ENCODE measurements around the gene SPIN4.
"Not testable (repeated sequence)": the region's sequence is repeated elsewhere in the genome, so short reads cannot be mapped to it uniquely, and the experiment has no call there.

The SPIN4 gene

GRCh38 chrX:63350941-63351616, at the start of gene SPIN4:
SPIN4 (minus strand) TSS chrX:63351332; CDS start chrX:63350819, 513 bp downstream.
- DNase-seq (ENCODE audit: low read depth in 2 of 2) = peak; percentile 51 to 60

- DNase-seq (ENCODE audit: low read depth in 2 of 2) = no peak
Observed at GRCh38 chrX:63400340-63400739, 49.2 kb upstream of the SPIN4 start.

- DNase-seq (ENCODE audit: low read depth in 2 of 2) = no peak
Observed at GRCh38 chrX:63394872-63395271, 43.7 kb upstream of the SPIN4 start.

DNA sequence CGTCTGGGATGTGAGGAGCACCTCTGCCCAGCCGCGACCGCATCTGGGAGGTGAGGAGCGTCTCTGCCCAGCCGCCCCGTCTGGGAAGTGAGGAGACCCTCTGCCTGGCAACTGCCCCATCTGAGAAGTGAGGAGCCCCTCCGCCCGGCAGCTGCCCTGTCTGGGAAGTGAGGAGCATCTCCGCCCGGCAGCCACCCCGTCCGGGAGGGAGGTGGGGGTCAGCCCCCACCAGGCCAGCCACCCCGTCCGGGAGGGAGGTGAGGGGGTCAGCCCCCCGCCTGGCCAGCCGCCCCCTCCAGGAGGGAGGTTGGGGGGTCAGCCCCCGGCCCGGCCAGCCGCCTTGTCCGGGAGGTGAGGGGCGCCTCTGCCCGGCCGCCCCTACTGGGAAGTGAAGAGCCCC, 42.0 kb upstream of the SPIN4 start:
- not testable (repeated sequence) for DNase-seq (ENCODE audit: low read depth in 2 of 2)

DNA sequence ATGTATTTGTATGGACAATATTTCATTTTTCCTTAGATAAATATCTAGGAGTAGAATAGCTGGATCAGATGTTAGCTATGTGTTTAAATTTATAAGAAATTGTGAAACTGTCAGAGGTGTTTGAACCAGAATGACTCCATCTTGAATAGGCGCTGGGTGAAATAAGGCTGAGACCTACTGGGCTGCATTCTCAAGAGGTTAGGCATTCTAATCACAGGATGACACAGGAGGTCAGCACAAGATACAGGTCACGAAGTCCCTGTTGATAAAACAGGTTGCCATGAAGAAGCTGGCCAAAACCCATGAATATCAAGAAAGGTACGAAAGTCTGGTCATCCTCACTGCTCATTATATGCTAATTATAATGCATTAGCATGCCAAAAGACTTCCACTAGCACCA, 36.3 kb upstream of the SPIN4 start:
- DNase-seq (ENCODE audit: low read depth in 2 of 2) = no peak

DNA sequence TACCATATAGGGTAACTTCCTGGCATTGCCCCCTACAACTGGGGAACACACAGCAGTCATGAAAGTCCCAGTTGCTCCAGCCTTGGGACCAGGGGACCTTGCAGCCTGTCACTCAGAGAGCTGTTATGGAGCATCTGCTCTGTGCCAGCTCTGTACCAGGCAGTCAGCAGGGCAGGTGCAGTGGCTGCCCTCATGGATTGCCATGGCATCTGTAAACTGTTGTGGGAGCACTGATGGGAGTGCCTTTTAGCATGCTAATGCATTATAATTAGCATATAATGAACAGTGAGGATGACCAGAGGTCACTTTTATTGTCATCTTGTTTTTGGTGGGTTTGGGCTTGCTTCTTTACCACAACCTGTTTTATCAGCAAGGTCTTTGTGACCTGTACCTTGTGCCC, 33.1 kb upstream of the SPIN4 start:
- DNase-seq (ENCODE audit: low read depth in 2 of 2) = not testable (repeated sequence)

DNA sequence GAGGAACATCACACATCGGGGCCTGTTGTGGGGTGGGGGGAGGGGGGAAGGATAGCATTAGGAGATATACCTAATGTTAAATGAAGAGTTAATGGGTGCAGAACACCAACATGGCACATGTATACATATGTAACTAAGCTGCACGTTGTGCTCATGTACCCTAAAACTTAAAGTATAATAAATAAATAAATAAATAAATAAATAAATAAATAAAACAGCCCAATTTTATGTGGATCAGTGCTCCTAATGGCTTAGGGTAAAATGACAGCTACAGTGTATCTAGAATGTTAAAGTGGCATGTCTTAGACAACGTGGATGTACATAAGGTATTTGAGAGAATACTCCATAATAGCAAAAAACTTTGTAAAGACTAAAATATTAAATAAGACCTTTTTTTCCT, 21.9 kb upstream of the SPIN4 start:
- DNase-seq (ENCODE audit: low read depth in 2 of 2) = not testable (repeated sequence)

DNA sequence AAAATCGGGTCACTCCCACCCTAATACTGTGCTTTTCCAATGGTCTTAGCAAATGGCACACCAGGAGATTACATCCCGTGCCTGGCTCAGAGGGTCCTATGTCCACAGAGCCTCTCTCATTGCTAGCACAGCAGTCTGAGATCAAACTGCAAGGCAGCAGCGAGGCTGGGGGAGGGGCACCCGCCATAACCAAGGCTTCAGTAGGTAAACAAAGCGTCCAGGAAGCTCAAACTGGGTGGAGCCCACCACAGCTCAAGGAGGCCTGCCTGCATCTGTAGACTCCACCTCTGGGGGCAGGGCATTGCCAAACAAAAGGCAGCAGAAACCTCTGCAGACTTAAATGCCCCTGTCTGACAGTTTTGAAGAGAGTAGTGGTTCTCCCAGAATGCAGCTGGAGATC, 16.6 kb upstream of the SPIN4 start:
- DNase-seq (ENCODE audit: low read depth in 2 of 2) = not testable (repeated sequence)

- no peak for DNase-seq (ENCODE audit: low read depth in 2 of 2)
Observed at GRCh38 chrX:63363788-63364187, 12.7 kb upstream of the SPIN4 start.

DNA sequence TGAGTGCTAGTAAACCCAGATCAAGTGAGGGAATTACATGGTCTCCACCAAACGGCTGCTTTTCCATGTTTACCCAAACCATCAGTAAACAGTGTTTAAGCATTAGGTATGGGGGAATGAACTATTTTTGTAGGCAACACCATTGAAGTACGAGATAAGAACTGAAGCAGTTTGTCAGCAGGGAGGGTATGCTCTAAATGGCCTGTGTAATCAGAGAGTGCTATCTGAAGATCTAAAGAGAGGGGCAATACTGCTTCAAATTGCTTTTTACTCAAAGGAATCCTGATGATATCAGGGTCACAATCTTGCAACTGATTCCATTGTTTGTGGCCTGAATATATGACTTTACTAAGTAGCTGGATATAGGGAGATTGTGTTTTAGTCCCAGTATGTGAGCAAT, 10.4 kb upstream of the SPIN4 start:
- DNase-seq (ENCODE audit: low read depth in 2 of 2) = no peak

GRCh38 chrX:63354484-63354883, 3.4 kb upstream of the SPIN4 start:
- DNase-seq (ENCODE audit: low read depth in 2 of 2) = no peak

DNA sequence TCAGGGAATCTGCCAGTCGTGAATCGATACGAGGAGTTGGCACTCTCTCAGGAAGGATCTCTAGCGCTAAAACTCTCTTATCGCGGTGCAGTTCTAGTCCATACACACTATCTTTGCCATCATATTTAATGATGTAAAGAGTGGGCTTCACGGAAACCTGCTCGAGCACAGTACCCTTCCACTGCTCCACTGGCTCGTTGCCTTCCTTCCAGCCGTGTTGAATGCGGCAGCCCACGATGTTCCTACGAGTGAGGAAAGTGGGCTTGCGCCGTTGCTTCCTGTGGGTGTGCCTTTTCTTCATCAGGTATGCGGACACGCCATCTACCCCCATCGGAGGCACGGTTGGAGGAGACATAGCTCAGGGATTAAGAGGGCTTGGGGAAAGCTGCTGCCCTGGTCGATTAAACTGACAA, 661 bp downstream of the SPIN4 start:
- DNase-seq (ENCODE audit: low read depth in 2 of 2) = no peak

DNA sequence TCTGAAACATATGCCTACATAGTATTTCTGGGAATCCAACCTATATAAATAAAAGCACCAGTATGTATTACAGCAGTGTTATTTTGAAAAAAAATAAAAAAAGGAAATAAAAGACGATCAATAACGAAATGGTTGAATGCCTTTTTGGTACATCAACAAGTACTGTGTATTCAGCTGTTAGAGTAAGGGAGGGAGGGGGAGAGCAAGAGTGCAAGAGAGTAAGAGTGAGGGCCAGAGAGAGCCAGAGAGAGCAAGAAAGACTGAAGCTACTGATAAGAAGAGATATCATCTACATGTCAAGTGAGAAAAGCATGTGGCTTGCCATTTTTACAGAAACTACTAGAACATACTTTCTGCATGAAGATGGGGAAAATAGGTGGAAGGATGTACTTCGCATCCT, 1.8 kb downstream of the SPIN4 start:
- DNase-seq (ENCODE audit: low read depth in 2 of 2) = no peak

GRCh38 chrX:63330681-63331080, 20.5 kb downstream of the SPIN4 start:
- no peak for DNase-seq (ENCODE audit: low read depth in 2 of 2)

DNA sequence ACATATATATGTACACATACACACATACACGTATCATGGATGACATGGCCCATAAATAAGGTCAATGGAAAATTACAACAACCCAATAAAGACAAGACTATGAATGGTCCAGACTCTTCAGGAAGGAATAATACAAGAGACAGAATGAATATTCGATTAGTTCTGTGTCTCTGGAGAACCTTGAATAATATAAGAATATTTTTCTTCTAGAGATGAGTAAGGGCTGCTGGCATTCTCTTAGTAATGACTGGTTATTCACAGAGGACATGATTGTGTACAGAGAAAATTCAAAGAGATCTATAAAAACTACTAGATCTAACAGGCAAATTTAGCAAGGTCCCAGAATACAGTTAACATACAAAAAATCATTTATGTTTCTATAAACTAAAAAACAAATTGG, 23.3 kb downstream of the SPIN4 start:
- DNase-seq (ENCODE audit: low read depth in 2 of 2) = no peak

GRCh38 chrX:63299596-63299995, 51.5 kb downstream of the SPIN4 start:
- DNase-seq (ENCODE audit: low read depth in 2 of 2) = no peak

All from stimulated activated CD4-positive, alpha-beta T cell treated with anti-CD3 and anti-CD28 coated beads, Interleukin-4, amount 100 ng/mL, for 48 hours (primary cell).